Calu3 (cell line): Measurements from ENCODE around the gene TCEA3. TPM values are rescaled to one million over a fixed set of nuclear protein-coding genes. Genes with fewer than 3 reads are reported as not detected.

ENCODE experiments used
- BruUV-seq: library from RNA; stranded (reverse); fragments of 400-500 nt; replicated peaks from 2 replicates; lab custom pipeline; 2021; lab: Mats Ljungman, UMichigan
- CTCF ChIA-PET: fragments of 300-600 bp; sonication (Branson Sonifier 250); formaldehyde crosslinking; loops from one replicate; lab custom pipeline; 2022; ENCODE audit warnings: antibody characterized with exemption; lab: Charles Lee
- DNase-seq: peaks from one replicate; pipeline ENCODE4 v3.0.0; 2022
- H3K27ac Mint-ChIP-seq: one replicate; pipeline ENCODE4 v1.8.0; 2022; ENCODE audit warnings: mixed read lengths; ENCODE audit not compliant: unreplicated experiment
- H3K27me3 Mint-ChIP-seq: one replicate; pipeline ENCODE4 v1.8.0; 2022; ENCODE audit warnings: mixed read lengths; ENCODE audit not compliant: unreplicated experiment
- H3K36me3 Mint-ChIP-seq: one replicate; pipeline ENCODE4 v1.8.0; 2022; ENCODE audit warnings: mild to moderate bottlenecking, moderate library complexity, mixed read lengths; ENCODE audit not compliant: insufficient read depth, unreplicated experiment
- H3K4me1 Mint-ChIP-seq: one replicate; pipeline ENCODE4 v1.8.0; 2022; ENCODE audit warnings: mild to moderate bottlenecking, low read depth, mixed read lengths; ENCODE audit not compliant: unreplicated experiment
- H3K4me3 Mint-ChIP-seq: one replicate; pipeline ENCODE4 v1.8.0; 2022; ENCODE audit warnings: mild to moderate bottlenecking, low read depth, moderate library complexity, mixed read lengths; ENCODE audit not compliant: unreplicated experiment
- H3K9me3 Mint-ChIP-seq: one replicate; pipeline ENCODE4 v1.8.0; 2022; ENCODE audit warnings: low read depth, mixed read lengths; ENCODE audit not compliant: unreplicated experiment
- CTCF ChIP-seq: fragments of 200-600 bp; IDR thresholded peaks from one replicate; pipeline ENCODE4 v1.8.0; 2022; ENCODE audit warnings: antibody characterized with exemption; ENCODE audit not compliant: unreplicated experiment
- intact Hi-C: fragments of 100-400 bp; cut with micrococcal nuclease; formaldehyde crosslinking; loops from one replicate; pipeline ENCODE4 v1.10.0; 2022; ENCODE audit not compliant: unreplicated experiment
- total RNA-seq: library from RNA; stranded (reverse); gene quantifications from 2 replicates; pipeline ENCODE4 v1.2.3, GENCODE V29; 2022

Gene TCEA3
- total RNA-seq, 1 experiment from 2014 or later = 1.5 TPM

- CTCF ChIA-PET = no interaction called here
- H3K27ac Mint-ChIP-seq = no peak overlapping the region
- H3K4me1 Mint-ChIP-seq = peaks cover 2% of the 10 kb centered on the region
- H3K36me3 Mint-ChIP-seq = no peaks in the 10 kb centered on the region
- no peak overlapping the region for H3K4me3 Mint-ChIP-seq
- TF ChIP-seq CTCF = no peak
- BruUV-seq = no TSS peak
- H3K27me3 Mint-ChIP-seq = no peaks in the 10 kb centered on the region
- H3K9me3 Mint-ChIP-seq = no peaks in the 10 kb centered on the region
- intact Hi-C loops = no loop called here
- DNase-seq = no peak
Observed at GRCh38 chr1:23389837-23390321, 34.7 kb downstream of the TCEA3 start.

GRCh38 chr1:23387494-23387893 lies 37.1 kb downstream of the TCEA3 start:
- Mint-ChIP-seq H3K4me1 (peaks cover 10% of the 10 kb centered on the region), H3K9me3 (no peaks in the 10 kb centered on the region), H3K27me3 (no peaks in the 10 kb centered on the region), H3K36me3 (no peaks in the 10 kb centered on the region), H3K27ac (no peak overlapping the region), H3K4me3 (no peak overlapping the region)
- no peak for TF ChIP-seq CTCF
- no TSS peak for BruUV-seq
- CTCF ChIA-PET = no interaction called here
- DNase-seq = no peak
- intact Hi-C loops = no loop called here

GRCh38 chr1:23385119-23385621 lies 39.4 kb downstream of the TCEA3 start:
- no peak overlapping the region for H3K4me3 Mint-ChIP-seq
- CTCF ChIA-PET = interaction anchor here (0.7 to 1.9 kb wide), 2 partner anchors 19 to 66 kb away, joined by 4 to 9 read pairs; no protein-coding TSS in a partner anchor
- H3K4me1 Mint-ChIP-seq = peaks cover 10% of the 10 kb centered on the region
- no peak for TF ChIP-seq CTCF
- H3K9me3 Mint-ChIP-seq = no peaks in the 10 kb centered on the region
- no peak for DNase-seq
- H3K27me3 Mint-ChIP-seq = no peaks in the 10 kb centered on the region
- intact Hi-C loops = no loop called here
- no peaks in the 10 kb centered on the region for H3K36me3 Mint-ChIP-seq
- no TSS peak for BruUV-seq
- no peak overlapping the region for H3K27ac Mint-ChIP-seq

GRCh38 chr1:23384312-23385058 lies 40.1 kb downstream of the TCEA3 start:
- H3K27me3 Mint-ChIP-seq = no peaks in the 10 kb centered on the region
- CTCF ChIA-PET = interaction anchor here (0.6 to 1.9 kb wide), 3 partner anchors 19 to 630 kb away, joined by 3 to 9 read pairs (median 4); no protein-coding TSS in a partner anchor
- H3K36me3 Mint-ChIP-seq = no peaks in the 10 kb centered on the region
- intact Hi-C loops = no loop called here
- TF ChIP-seq CTCF = no peak
- no TSS peak for BruUV-seq
- H3K9me3 Mint-ChIP-seq = no peaks in the 10 kb centered on the region
- DNase-seq = no peak
- no peak overlapping the region for H3K4me3 Mint-ChIP-seq
- H3K4me1 Mint-ChIP-seq = peaks cover 10% of the 10 kb centered on the region
- H3K27ac Mint-ChIP-seq = no peak overlapping the region
